Fibroblast of lung (primary cell): ENCODE results near the gene ZFP36L1. TPM values are rescaled to one million over a fixed set of nuclear protein-coding genes. Genes with fewer than 3 reads are reported as not detected.

Experiments
- DNase-seq, 2 donors: peaks; one replicate each; pipeline versions ENCODE4 v3.0.0 to v3.0.0-alpha.2; 2010; ENCODE audit warnings: low read depth in 2 of 2
- H2AFZ ChIP-seq: 2 replicates; pipeline ENCODE4 v1.5.1; 2012; ENCODE audit warnings: low read length, control low read depth, inconsistent platforms
- H3K27ac ChIP-seq: 2 replicates; pipeline ENCODE4 v1.5.1; 2011; ENCODE audit warnings: low read length, control low read depth; ENCODE audit not compliant: insufficient read depth
- H3K27me3 ChIP-seq: 2 replicates; pipeline ENCODE4 v1.5.1; 2011; ENCODE audit warnings: mild to moderate bottlenecking, low read length; ENCODE audit not compliant: control insufficient read depth, insufficient read depth
- H3K36me3 ChIP-seq: 2 replicates; pipeline ENCODE4 v1.5.1; 2011; ENCODE audit warnings: low read length; ENCODE audit not compliant: control insufficient read depth, insufficient read depth
- H3K4me1 ChIP-seq: 2 replicates; pipeline ENCODE4 v1.5.1; 2011; ENCODE audit warnings: low read length; ENCODE audit not compliant: control insufficient read depth, insufficient read depth; ENCODE audit errors: extremely low read depth
- H3K4me2 ChIP-seq: 2 replicates; pipeline ENCODE4 v1.5.1; 2011; ENCODE audit warnings: low read length, control low read depth; ENCODE audit not compliant: insufficient read depth; ENCODE audit errors: extremely low read depth
- H3K4me3 ChIP-seq, 4 experiments: fragments of 200-600 bp in 1 of 4; sonication (generic) in 1 of 4; replicated peaks in 1 of 4; 2 replicates each; pipeline ENCODE4 v1.5.1; 2011 to 2016; ENCODE audit warnings: low read length in 4 of 4, low read depth in 3 of 4, mild to moderate bottlenecking in 3 of 4, control low read depth in 2 of 4, inconsistent platforms in 1 of 4, mixed read lengths in 1 of 4; ENCODE audit not compliant: insufficient read depth in 1 of 4; ENCODE audit errors: control extremely low read depth in 1 of 4
- H3K79me2 ChIP-seq: 2 replicates; pipeline ENCODE4 v1.5.1; 2012; ENCODE audit warnings: mild to moderate bottlenecking, low read length, inconsistent platforms; ENCODE audit not compliant: control insufficient read depth, insufficient read depth
- H3K9ac ChIP-seq: 2 replicates; pipeline ENCODE4 v1.5.1; 2011; ENCODE audit warnings: mild to moderate bottlenecking, low read length, control low read depth; ENCODE audit not compliant: insufficient read depth
- H3K9me3 ChIP-seq: 2 replicates; pipeline ENCODE4 v1.5.1; 2012; ENCODE audit warnings: low read depth, low read length; ENCODE audit not compliant: control insufficient read depth, insufficient read depth
- H4K20me1 ChIP-seq: 2 replicates; pipeline ENCODE4 v1.5.1; 2011; ENCODE audit warnings: low read length; ENCODE audit not compliant: control insufficient read depth, insufficient read depth; ENCODE audit errors: extremely low read depth
- CTCF ChIP-seq, 2 donors: IDR thresholded peaks in 1 of 2; conservative IDR thresholded peaks in 1 of 2; 1 replicate in 1 of 2; 2 replicates in 1 of 2; pipeline ENCODE4 v1.5.1; 2011 to 2012; ENCODE audit warnings: low read length in 2 of 2, control low read depth in 1 of 2, inconsistent platforms in 1 of 2, low read depth in 1 of 2, mild to moderate bottlenecking in 1 of 2
- EZH2 ChIP-seq: IDR thresholded peaks from 2 replicates; pipeline ENCODE4 v1.5.1; 2012; ENCODE audit warnings: low read length, control low read depth, mild to moderate bottlenecking; ENCODE audit errors: missing control alignments
- polyA minus RNA-seq: library from RNA; depleted of rRNA, polyadenylated mRNA; stranded (reverse); fragments of >200 nt; gene quantifications from 2 replicates; pipeline ENCODE4 v1.2.3, GENCODE V29; 2011; ENCODE audit warnings: low replicate concordance
- polyA plus RNA-seq, 2 donors: library from polyadenylated mRNA; depleted of rRNA in 1 of 2; stranded (reverse) in 1 of 2; unstranded in 1 of 2; fragments of >200 nt; gene quantifications; 2 replicates each; pipeline ENCODE4 v1.2.1, GENCODE V29; 2011 to 2012; ENCODE audit warnings: missing spikeins in 1 of 2
- total RNA-seq: library from RNA; depleted of rRNA; stranded (reverse); fragments of >200 nt; gene quantifications from 2 replicates; pipeline ENCODE4 v1.2.1, GENCODE V29; 2014

The ZFP36L1 gene
- total RNA-seq (13.9 and 22.0 TPM in 2 replicates), polyA plus RNA-seq (41.7 and 58.6 TPM in 2 replicates), polyA minus RNA-seq (82.5 and 113 TPM in 2 replicates)
- polyA plus RNA-seq (2012), result 111 and 130 TPM in 2 replicates

GRCh38 chr14:68792979-68793733 lies at the start of gene ZFP36L1:
ZFP36L1 (minus strand) TSS chr14:68793067; CDS start chr14:68792938, 129 bp downstream.
- Histone ChIP-seq H2AFZ (no peak within 1 kb of the TSS), H3K79me2 (peaks cover 50% of the 10 kb centered on the region), H3K27ac (peak within 1 kb of the TSS; percentile 100)

GRCh38 chr14:68842298-68842697 lies 49.4 kb upstream of the ZFP36L1 start:
- no peaks in the 10 kb centered on the region for H3K27me3 ChIP-seq
- peaks cover 11% of the 10 kb centered on the region for H3K4me1 ChIP-seq
- DNase-seq, result peak; percentile 25 to 47
- H3K4me3 ChIP-seq, result no peak overlapping the region
- no peak overlapping the region for H3K27ac ChIP-seq
- no peak for TF ChIP-seq EZH2
- TF ChIP-seq CTCF (conservative IDR thresholded peaks at IDR 0.05 in 1 of 2, IDR thresholded peaks at IDR 0.05 in 1 of 2; ENCODE audit: low read depth in 1 of 2, low read length in 2 of 2), result no peak
- no peak overlapping the region for H3K4me2 ChIP-seq
- H3K36me3 ChIP-seq, result no peaks in the 10 kb centered on the region
- H2AFZ ChIP-seq, result no peak overlapping the region
- no peaks in the 10 kb centered on the region for H4K20me1 ChIP-seq
- no peaks in the 10 kb centered on the region for H3K79me2 ChIP-seq
- H3K9me3 ChIP-seq, result no peaks in the 10 kb centered on the region
- no peak overlapping the region for H3K9ac ChIP-seq

More at GRCh38 chr14:68792979-68793733, at the start of gene ZFP36L1:
- no peak for TF ChIP-seq EZH2
- TF ChIP-seq CTCF (conservative IDR thresholded peaks at IDR 0.05 in 1 of 2, IDR thresholded peaks at IDR 0.05 in 1 of 2; ENCODE audit: low read depth in 1 of 2, low read length in 2 of 2), result no peak
- Histone ChIP-seq H4K20me1 (no peaks in the 10 kb centered on the region), H3K4me2 (peak within 1 kb of the TSS; percentile 98), H3K36me3 (peaks cover 11% of the 10 kb centered on the region), H3K4me1 (peaks cover 7% of the 10 kb centered on the region), H3K9ac (peak within 1 kb of the TSS; percentile 89), H3K4me3 (peak within 1 kb of the TSS; percentile 91 to 100 (median 95)), H3K9me3 (no peaks in the 10 kb centered on the region), H3K27me3 (no peaks in the 10 kb centered on the region)
- DNase-seq, result peak; percentile 94 to 99

GRCh38 chr14:68841016-68841809 lies 48.3 kb upstream of the ZFP36L1 start:
- peaks cover 11% of the 10 kb centered on the region for H3K4me1 ChIP-seq
- H3K4me3 ChIP-seq, result no peak overlapping the region
- no peaks in the 10 kb centered on the region for H3K9me3 ChIP-seq
- no peak overlapping the region for H3K9ac ChIP-seq
- H3K36me3 ChIP-seq, result no peaks in the 10 kb centered on the region
- H3K4me2 ChIP-seq, result no peak overlapping the region
- no peak overlapping the region for H3K27ac ChIP-seq
- TF ChIP-seq CTCF (conservative IDR thresholded peaks at IDR 0.05 in 1 of 2, IDR thresholded peaks at IDR 0.05 in 1 of 2; ENCODE audit: low read depth in 1 of 2, low read length in 2 of 2) (no peak), EZH2 (no peak)
- no peaks in the 10 kb centered on the region for H3K27me3 ChIP-seq
- no peaks in the 10 kb centered on the region for H3K79me2 ChIP-seq
- H4K20me1 ChIP-seq, result no peaks in the 10 kb centered on the region
- H2AFZ ChIP-seq, result no peak overlapping the region
- peak; percentile 69 to 90 for DNase-seq
